Trophoblast cell (in vitro differentiated cells and primary cell): ENCODE results near the gene SHISA4.

Experiments
- DNase-seq, 2 donors: peaks; one replicate each; pipeline ENCODE4 v3.0.0-alpha.2; 2016
- H2AFZ ChIP-seq: 2 replicates; pipeline ENCODE4 v1.6.1; 2013; ENCODE audit warnings: low read length, moderate library complexity, mild to moderate bottlenecking; ENCODE audit not compliant: insufficient read depth, poor library complexity
- H2AK5ac ChIP-seq: 2 replicates; pipeline ENCODE4 v1.6.1; 2013; ENCODE audit warnings: mild to moderate bottlenecking, low read length
- H2BK120ac ChIP-seq: 2 replicates; pipeline ENCODE4 v1.6.1; 2013; ENCODE audit warnings: low read length, mild to moderate bottlenecking, moderate library complexity; ENCODE audit not compliant: insufficient read depth, poor library complexity
- H2BK12ac ChIP-seq: 2 replicates; pipeline ENCODE4 v1.6.1; 2013; ENCODE audit warnings: mild to moderate bottlenecking, low read length, moderate library complexity
- H2BK5ac ChIP-seq: 2 replicates; pipeline ENCODE4 v1.6.1; 2013; ENCODE audit warnings: low read length, low read depth, moderate library complexity, mild to moderate bottlenecking; ENCODE audit not compliant: poor library complexity
- H3K14ac ChIP-seq: 2 replicates; pipeline ENCODE4 v1.6.1; 2013; ENCODE audit warnings: mild to moderate bottlenecking, low read length
- H3K18ac ChIP-seq: 2 replicates; pipeline ENCODE4 v1.6.1; 2013; ENCODE audit warnings: mild to moderate bottlenecking, low read length
- H3K23ac ChIP-seq: 2 replicates; pipeline ENCODE4 v1.6.1; 2013; ENCODE audit warnings: low read length
- H3K27ac ChIP-seq: 2 replicates; pipeline ENCODE4 v1.5.1; 2013; ENCODE audit warnings: low read depth, mild to moderate bottlenecking, inconsistent platforms, low read length, moderate library complexity
- H3K27me3 ChIP-seq: 2 replicates; pipeline ENCODE4 v1.6.1; 2013; ENCODE audit warnings: inconsistent platforms, mild to moderate bottlenecking, low read length, moderate library complexity; ENCODE audit not compliant: insufficient read depth
- H3K36me3 ChIP-seq, 2 experiments: 1 replicate in 1 of 2; 2 replicates in 1 of 2; pipeline ENCODE4 v1.6.1; 2013; ENCODE audit warnings: low read length in 2 of 2, mild to moderate bottlenecking in 2 of 2, moderate library complexity in 1 of 2; ENCODE audit not compliant: insufficient read depth in 2 of 2, control insufficient read depth in 1 of 2
- H3K4ac ChIP-seq: 2 replicates; pipeline ENCODE4 v1.6.1; 2013; ENCODE audit warnings: low read depth, mild to moderate bottlenecking, low read length, moderate library complexity
- H3K4me1 ChIP-seq, 2 experiments: 1 replicate in 1 of 2; 2 replicates in 1 of 2; pipeline ENCODE4 v1.6.1; 2013; ENCODE audit warnings: low read length in 2 of 2, mild to moderate bottlenecking in 2 of 2, moderate library complexity in 1 of 2; ENCODE audit not compliant: insufficient read depth in 2 of 2, control insufficient read depth in 1 of 2
- H3K4me2 ChIP-seq: 2 replicates; pipeline ENCODE4 v1.6.1; 2013; ENCODE audit warnings: inconsistent platforms, mild to moderate bottlenecking, low read length, moderate library complexity
- H3K4me3 ChIP-seq: 2 replicates; pipeline ENCODE4 v1.5.1; 2013; ENCODE audit warnings: mild to moderate bottlenecking, low read depth, low read length, inconsistent platforms
- H3K79me1 ChIP-seq: one replicate; pipeline ENCODE4 v1.6.1; 2013; ENCODE audit warnings: low read length
- H3K79me2 ChIP-seq: 2 replicates; pipeline ENCODE4 v1.6.1; 2013; ENCODE audit warnings: low read length, mild to moderate bottlenecking; ENCODE audit not compliant: control insufficient read depth, insufficient read depth, poor library complexity
- H3K9ac ChIP-seq: 2 replicates; pipeline ENCODE4 v1.6.1; 2013; ENCODE audit warnings: mild to moderate bottlenecking, low read length
- H3K9me3 ChIP-seq: 2 replicates; pipeline ENCODE4 v1.6.1; 2013; ENCODE audit warnings: low read depth, mild to moderate bottlenecking, control low read depth, inconsistent platforms, low read length; ENCODE audit not compliant: insufficient read depth
- H4K12ac ChIP-seq: 2 replicates; pipeline ENCODE4 v1.6.1; 2013; ENCODE audit warnings: low read depth, mild to moderate bottlenecking, low read length, moderate library complexity
- H4K8ac ChIP-seq: 2 replicates; pipeline ENCODE4 v1.6.1; 2013; ENCODE audit warnings: low read depth, mild to moderate bottlenecking, low read length, moderate library complexity
- H4K91ac ChIP-seq: one replicate; pipeline ENCODE4 v1.6.1; 2013; ENCODE audit warnings: low read depth, mild to moderate bottlenecking, low read length, moderate library complexity
- WGBS: extraction: QIAGEN DNeasy Blood & Tissue Kit; methylation state at CpG from one replicate; pipeline ENCODE4 v1.1.7; 2013; ENCODE audit warnings: missing lambda C conversion rate; ENCODE audit not compliant: insufficient read length, insufficient coverage; ENCODE audit errors: extremely low coverage; 5-methylcytosine and 5-hydroxymethylcytosine counted together

The SHISA4 gene

DNA sequence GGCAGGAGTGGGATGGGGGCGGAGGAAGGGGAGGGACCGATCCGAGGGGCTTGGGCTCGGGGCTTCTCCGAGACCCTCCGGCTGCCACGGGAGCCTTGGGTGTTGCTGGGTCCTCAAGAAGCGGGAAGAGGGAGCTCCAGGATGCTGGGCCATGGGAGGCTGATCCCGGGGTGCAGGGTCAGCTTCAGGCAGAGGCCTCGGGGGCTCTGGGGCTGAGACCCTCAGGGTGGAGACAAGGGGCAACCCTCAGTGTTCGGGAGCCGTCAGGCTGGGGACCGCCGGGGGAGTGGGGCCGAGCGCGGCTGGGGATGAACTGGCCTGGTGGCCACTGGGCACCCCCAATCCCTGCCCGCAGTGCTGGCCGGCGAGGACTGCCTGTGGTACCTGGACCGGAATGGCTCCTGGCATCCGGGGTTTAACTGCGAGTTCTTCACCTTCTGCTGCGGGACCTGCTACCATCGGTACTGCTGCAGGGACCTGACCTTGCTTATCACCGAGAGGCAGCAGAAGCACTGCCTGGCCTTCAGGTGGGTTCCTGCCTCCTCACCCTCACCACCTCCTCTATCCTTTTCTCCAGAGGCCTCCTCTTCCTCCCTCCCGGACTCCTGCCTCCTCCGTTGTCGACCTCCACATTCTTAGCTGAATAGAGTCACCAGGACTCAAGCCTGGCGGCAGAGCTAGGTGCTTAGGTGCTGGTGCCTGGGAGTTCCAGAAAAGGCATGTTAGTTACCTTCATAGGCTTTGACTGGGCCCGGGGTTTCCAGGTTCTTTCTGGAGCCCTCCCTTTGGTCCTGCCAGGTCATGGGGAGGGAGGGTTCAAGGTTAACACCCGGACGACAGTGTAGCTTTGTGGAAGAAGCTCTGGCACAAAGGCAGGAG, 631 bp downstream of the SHISA4 start:
- no peak overlapping the region for H2BK5ac ChIP-seq
- H4K91ac ChIP-seq: peak overlapping the region; percentile 7
- WGBS: no CpG with 5 or more reads among the region's 33 CpGs
- H4K8ac ChIP-seq: peak overlapping the region; percentile 81
- H3K79me2 ChIP-seq: peaks cover 5% of the 10 kb centered on the region
- H2BK12ac ChIP-seq: peak overlapping the region; percentile 64
- peaks cover 5% of the 10 kb centered on the region for H3K27me3 ChIP-seq
- H3K23ac ChIP-seq: no peak overlapping the region
- H3K79me1 ChIP-seq: peaks cover 11% of the 10 kb centered on the region
- H2AFZ ChIP-seq: peak overlapping the region; percentile 13
- DNase-seq: no peak
- H3K36me3 ChIP-seq: peaks cover 2% of the 10 kb centered on the region in 2 experiments
- peak overlapping the region; percentile 80 for H3K4me2 ChIP-seq
- peak overlapping the region; percentile 58 for H2AK5ac ChIP-seq
- H4K12ac ChIP-seq: peak overlapping the region; percentile 61
- no peak overlapping the region for H3K27ac ChIP-seq
- peak overlapping the region; percentile 24 for H3K4ac ChIP-seq
- H3K18ac ChIP-seq: peak overlapping the region; percentile 52
- peak overlapping the region; percentile 67 for H3K4me3 ChIP-seq
- H2BK120ac ChIP-seq: peak overlapping the region; percentile 56
- H3K9ac ChIP-seq: no peak overlapping the region
- peak overlapping the region; percentile 78 for H3K14ac ChIP-seq
- peaks cover 25 to 26% of the 10 kb centered on the region in 2 experiments for H3K4me1 ChIP-seq
- no peaks in the 10 kb centered on the region for H3K9me3 ChIP-seq

DNA sequence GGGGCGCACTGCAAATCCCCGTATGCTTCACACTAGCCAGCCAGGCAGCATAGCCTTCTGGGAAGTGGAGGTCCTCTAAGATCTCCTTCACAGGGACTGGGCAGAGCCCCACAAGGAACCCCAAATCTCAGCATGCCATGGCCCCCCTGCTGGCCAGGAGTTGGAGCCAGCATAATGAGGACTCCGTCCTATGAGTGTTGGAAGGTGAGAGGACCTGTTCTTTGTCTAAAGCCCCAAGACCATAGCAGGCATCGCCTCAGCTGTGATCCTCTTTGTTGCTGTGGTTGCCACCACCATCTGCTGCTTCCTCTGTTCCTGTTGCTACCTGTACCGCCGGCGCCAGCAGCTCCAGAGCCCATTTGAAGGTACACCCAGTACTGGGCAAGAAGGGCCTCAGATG, 1.5 kb downstream of the SHISA4 start:
- peaks cover 4% of the 10 kb centered on the region for H3K79me2 ChIP-seq
- no peak overlapping the region for H2BK12ac ChIP-seq
- peaks cover 18 to 19% of the 10 kb centered on the region in 2 experiments for H3K4me1 ChIP-seq
- no peak overlapping the region for H2AK5ac ChIP-seq
- no peak overlapping the region for H4K12ac ChIP-seq
- DNase-seq: no peak
- H3K14ac ChIP-seq: no peak overlapping the region
- H3K79me1 ChIP-seq: peaks cover 11% of the 10 kb centered on the region
- H3K27me3 ChIP-seq: peaks cover 5% of the 10 kb centered on the region
- no CpG with 5 or more reads among the region's 7 CpGs for WGBS
- H3K27ac ChIP-seq: no peak overlapping the region
- H3K4ac ChIP-seq: no peak overlapping the region
- no peak overlapping the region for H4K8ac ChIP-seq
- no peak overlapping the region for H3K4me2 ChIP-seq
- H3K23ac ChIP-seq: no peak overlapping the region
- H3K18ac ChIP-seq: no peak overlapping the region
- no peak overlapping the region for H3K4me3 ChIP-seq
- no peak overlapping the region for H2BK120ac ChIP-seq
- no peak overlapping the region for H2AFZ ChIP-seq
- H3K9ac ChIP-seq: no peak overlapping the region
- H2BK5ac ChIP-seq: no peak overlapping the region
- peaks cover 2% of the 10 kb centered on the region in 2 experiments for H3K36me3 ChIP-seq
- H4K91ac ChIP-seq: no peak overlapping the region
- no peaks in the 10 kb centered on the region for H3K9me3 ChIP-seq

DNA sequence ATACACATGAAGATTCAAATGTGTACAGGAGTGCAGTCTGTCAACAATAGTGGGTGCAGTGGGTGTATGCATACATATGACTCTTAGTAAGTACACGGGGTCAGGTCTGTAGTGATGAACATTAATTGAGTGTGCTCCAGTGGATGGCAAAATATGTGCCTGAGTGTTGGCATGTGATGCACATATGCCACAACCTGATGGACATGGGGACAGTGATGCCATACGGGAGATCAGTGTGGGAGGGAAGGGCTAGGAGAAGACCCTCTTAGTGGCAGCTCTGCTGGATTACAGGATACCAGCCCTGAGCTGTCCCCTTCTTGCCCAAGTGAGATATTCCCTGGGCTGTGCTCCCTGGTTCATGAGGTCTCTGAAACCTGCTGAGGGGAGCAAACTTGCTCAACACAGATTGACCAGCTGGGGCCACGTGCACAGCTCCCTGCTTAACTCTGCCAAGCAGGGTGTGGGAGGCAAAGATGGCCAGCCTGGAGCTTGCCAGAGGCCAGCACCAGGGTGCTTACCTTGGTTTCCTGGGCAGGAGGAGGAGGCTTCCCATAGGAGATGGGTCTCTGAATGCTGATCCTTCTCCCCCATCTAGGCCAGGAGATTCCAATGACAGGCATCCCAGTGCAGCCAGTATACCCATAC, 2.2 kb downstream of the SHISA4 start:
- H2AFZ ChIP-seq: no peak overlapping the region
- no peaks in the 10 kb centered on the region for H3K9me3 ChIP-seq
- no peak overlapping the region for H3K4me3 ChIP-seq
- H3K27me3 ChIP-seq: peaks cover 5% of the 10 kb centered on the region
- H3K18ac ChIP-seq: no peak overlapping the region
- H4K12ac ChIP-seq: no peak overlapping the region
- no CpG with 5 or more reads among the region's 3 CpGs for WGBS
- H3K79me1 ChIP-seq: peaks cover 8% of the 10 kb centered on the region
- H3K23ac ChIP-seq: no peak overlapping the region
- no peak overlapping the region for H2BK120ac ChIP-seq
- no peak overlapping the region for H2BK5ac ChIP-seq
- no peak overlapping the region for H3K9ac ChIP-seq
- no peak overlapping the region for H3K4me2 ChIP-seq
- H3K14ac ChIP-seq: no peak overlapping the region
- H3K79me2 ChIP-seq: peaks cover 4% of the 10 kb centered on the region
- H3K36me3 ChIP-seq: peaks cover 2% of the 10 kb centered on the region in 2 experiments
- no peak for DNase-seq
- peaks cover 13 to 14% of the 10 kb centered on the region in 2 experiments for H3K4me1 ChIP-seq
- H4K8ac ChIP-seq: no peak overlapping the region
- no peak overlapping the region for H3K27ac ChIP-seq
- no peak overlapping the region for H3K4ac ChIP-seq
- H2BK12ac ChIP-seq: no peak overlapping the region
- H4K91ac ChIP-seq: no peak overlapping the region
- no peak overlapping the region for H2AK5ac ChIP-seq

DNA sequence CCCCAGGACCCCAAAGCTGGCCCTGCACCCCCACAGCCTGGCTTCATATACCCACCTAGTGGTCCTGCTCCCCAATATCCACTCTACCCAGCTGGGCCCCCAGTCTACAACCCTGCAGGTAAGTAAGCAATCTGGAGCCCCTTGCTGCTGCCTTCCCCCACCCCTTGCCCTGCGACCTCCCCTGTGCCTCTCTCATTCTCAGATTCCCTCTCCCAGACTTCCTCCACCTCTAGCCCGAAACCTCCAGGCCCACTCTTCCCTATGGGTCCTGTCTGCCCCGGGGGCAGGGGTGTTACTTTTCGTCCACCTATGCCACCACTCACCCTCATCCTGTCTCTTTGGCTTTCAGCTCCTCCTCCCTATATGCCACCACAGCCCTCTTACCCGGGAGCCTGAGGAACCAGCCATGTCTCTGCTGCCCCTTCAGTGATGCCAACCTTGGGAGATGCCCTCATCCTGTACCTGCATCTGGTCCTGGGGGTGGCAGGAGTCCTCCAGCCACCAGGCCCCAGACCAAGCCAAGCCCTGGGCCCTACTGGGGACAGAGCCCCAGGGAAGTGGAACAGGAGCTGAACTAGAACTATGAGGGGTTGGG, 2.9 kb downstream of the SHISA4 start:
- H2BK120ac ChIP-seq: no peak overlapping the region
- no peak overlapping the region for H4K8ac ChIP-seq
- H3K14ac ChIP-seq: no peak overlapping the region
- H3K27me3 ChIP-seq: peaks cover 5% of the 10 kb centered on the region
- no CpG with 5 or more reads among the region's 5 CpGs for WGBS
- H3K18ac ChIP-seq: no peak overlapping the region
- H3K9me3 ChIP-seq: no peaks in the 10 kb centered on the region
- no peak overlapping the region for H4K12ac ChIP-seq
- no peak overlapping the region for H2AFZ ChIP-seq
- peaks cover 8% of the 10 kb centered on the region for H3K79me1 ChIP-seq
- no peak overlapping the region for H3K27ac ChIP-seq
- H2BK5ac ChIP-seq: no peak overlapping the region
- H3K4me1 ChIP-seq: peaks cover 11 to 13% of the 10 kb centered on the region in 2 experiments
- DNase-seq: no peak
- no peak overlapping the region for H2AK5ac ChIP-seq
- no peak overlapping the region for H3K23ac ChIP-seq
- no peak overlapping the region for H3K4me2 ChIP-seq
- no peak overlapping the region for H4K91ac ChIP-seq
- H3K79me2 ChIP-seq: peaks cover 4% of the 10 kb centered on the region
- H3K4ac ChIP-seq: no peak overlapping the region
- H2BK12ac ChIP-seq: no peak overlapping the region
- peaks cover 2% of the 10 kb centered on the region in 2 experiments for H3K36me3 ChIP-seq
- H3K4me3 ChIP-seq: no peak overlapping the region
- no peak overlapping the region for H3K9ac ChIP-seq
